AG09319 (cell line): ENCODE measurements around the gene TFDP2.

Source experiments
- DNase-seq: peaks from one replicate; pipeline ENCODE4 v3.0.0-alpha.2; 2010; ENCODE audit warnings: low read depth; ENCODE audit errors: extremely low read depth
- CTCF ChIP-seq: IDR thresholded peaks from 2 replicates; pipeline ENCODE4 v1.5.1; 2011; ENCODE audit warnings: low read depth, mild to moderate bottlenecking, inconsistent platforms, low read length, moderate library complexity

Gene TFDP2

GRCh38 chr3:142124243-142124642 lies 25.1 kb downstream of the TFDP2 start:
- no peak for DNase-seq
- TF ChIP-seq CTCF: no peak

- DNase-seq: no peak
- no peak for TF ChIP-seq CTCF
These were observed 28.6 kb downstream of the TFDP2 start for GRCh38 chr3:142120707-142121106.

- TF ChIP-seq CTCF: no peak
- DNase-seq: no peak
These were observed 30.4 kb downstream of the TFDP2 start for GRCh38 chr3:142118911-142119310.

GRCh38 chr3:142117056-142117851 lies 32.1 kb downstream of the TFDP2 start:
- DNase-seq: no peak
- TF ChIP-seq CTCF: no peak

- no peak for TF ChIP-seq CTCF
- DNase-seq: no peak
These were observed 33.3 kb downstream of the TFDP2 start for GRCh38 chr3:142115867-142116668.

- no peak for DNase-seq
- no peak for TF ChIP-seq CTCF
These were observed 36.7 kb downstream of the TFDP2 start for GRCh38 chr3:142112601-142113000.

- TF ChIP-seq CTCF: no peak
- no peak for DNase-seq
These were observed 42.8 kb downstream of the TFDP2 start for GRCh38 chr3:142106548-142106947.
